ENCODE results near the gene NCOR1. TPM values are rescaled to one million over a fixed set of nuclear protein-coding genes. Genes with fewer than 3 reads are reported as not detected.

Gene NCOR1
- total and polyA plus RNA-seq, 12 donors = 66.2 to 172 (median 95.2) TPM

DNA sequence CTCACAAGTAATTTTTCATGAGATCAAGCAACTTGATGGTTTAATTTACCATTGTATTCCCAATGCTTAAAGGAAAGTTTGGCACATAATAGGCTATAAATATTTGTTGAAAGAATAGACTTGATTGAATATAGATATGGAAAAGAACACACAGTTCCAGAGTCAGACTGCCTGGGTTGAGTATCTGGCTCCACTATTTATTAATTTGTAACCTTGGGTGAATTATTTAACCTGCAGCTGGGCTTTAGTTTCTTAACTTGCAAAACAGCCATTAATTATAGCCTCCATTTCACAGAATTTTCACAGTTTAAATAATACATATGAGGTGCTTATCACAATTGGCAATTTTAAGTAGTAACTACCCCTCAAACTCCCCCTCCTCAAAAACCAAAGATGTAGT, 73.6 kb downstream of the NCOR1 start:
- TF ChIP-seq CTCF (IDR thresholded peaks at IDR 0.05) = no peak
- no peak for TF ChIP-seq POLR2A (IDR thresholded peaks at IDR 0.05)
- intact Hi-C loops (cut with DNase I) = no loop called here
- Histone ChIP-seq H3K4me1 (replicated peaks in 1 of 2) (peaks cover 0 to 6% of the 10 kb centered on the region in 2 donors), H3K4me3 (no peak overlapping the region), H3K27ac (no peak overlapping the region), H3K27me3 (no peaks in the 10 kb centered on the region), H3K9me3 (replicated peaks in 1 of 3) (peaks cover 0 to 4% (median 0%) of the 10 kb centered on the region in 3 donors), H3K36me3 (replicated peaks in 1 of 2) (peaks cover 0 to 44% of the 10 kb centered on the region in 2 donors)
- no peak for DNase-seq

GRCh38 chr17:16140854-16141253, 74.5 kb downstream of the NCOR1 start:
- Histone ChIP-seq H3K27me3 (no peaks in the 10 kb centered on the region), H3K4me1 (replicated peaks in 1 of 2) (peaks cover 0 to 6% of the 10 kb centered on the region in 2 donors), H3K4me3 (no peak overlapping the region), H3K9me3 (replicated peaks in 1 of 3) (peaks cover 0 to 4% (median 0%) of the 10 kb centered on the region in 3 donors), H3K27ac (no peak overlapping the region), H3K36me3 (replicated peaks in 1 of 2) (peaks cover 0 to 51% of the 10 kb centered on the region in 2 donors)
- intact Hi-C loops (cut with DNase I) = no loop called here
- peak in 1 of 7 donors; percentile 8 for DNase-seq
- 75 to 88% (median 84%) methylated on average over 2 of the region's 2 CpGs for WGBS, 4 donors
- no peak for TF ChIP-seq POLR2A (IDR thresholded peaks at IDR 0.05)
- no peak for TF ChIP-seq CTCF (IDR thresholded peaks at IDR 0.05)

- Histone ChIP-seq H3K4me3 (no peak overlapping the region), H3K9me3 (replicated peaks in 1 of 3) (peaks cover 0 to 4% (median 0%) of the 10 kb centered on the region in 3 donors), H3K36me3 (replicated peaks in 1 of 2) (peaks cover 0 to 36% of the 10 kb centered on the region in 2 donors), H3K4me1 (replicated peaks in 1 of 2) (no peaks in the 10 kb centered on the region), H3K27ac (no peak overlapping the region), H3K27me3 (no peaks in the 10 kb centered on the region)
- DNase-seq = no peak
- WGBS, 4 donors = 90 to 96% (median 93%) methylated on average over 5 of the region's 5 CpGs
- TF ChIP-seq POLR2A (IDR thresholded peaks at IDR 0.05) (no peak), CTCF (IDR thresholded peaks at IDR 0.05) (no peak)
- intact Hi-C loops (cut with DNase I) = no loop called here
Observed at GRCh38 chr17:16135461-16135860, 79.9 kb downstream of the NCOR1 start.

- no peak for DNase-seq
- no peak overlapping the region for H3K4me3 ChIP-seq
- peaks cover 0 to 10% of the 10 kb centered on the region in 2 donors for H3K4me1 ChIP-seq (replicated peaks in 1 of 2)
- TF ChIP-seq CTCF (IDR thresholded peaks at IDR 0.05) (no peak), POLR2A (IDR thresholded peaks at IDR 0.05) (no peak)
- H3K9me3 ChIP-seq (replicated peaks in 1 of 3) = no peaks in the 10 kb centered on the region
- peaks cover 0 to 14% of the 10 kb centered on the region in 2 donors for H3K36me3 ChIP-seq (replicated peaks in 1 of 2)
- WGBS, 4 donors = 95 to 96% (median 96%) methylated on average over 3 of the region's 3 CpGs
- no peaks in the 10 kb centered on the region for H3K27me3 ChIP-seq
- H3K27ac ChIP-seq = no peak overlapping the region
- intact Hi-C loops (cut with DNase I) = no loop called here
Observed at GRCh38 chr17:16131593-16131992, 83.7 kb downstream of the NCOR1 start.
